ENCODE data around the gene IGSF9. TPM values are rescaled to one million over a fixed set of nuclear protein-coding genes. Genes with fewer than 3 reads are reported as not detected.

IGSF9 gene
- total RNA-seq, 1 donor from 2014 or later: 2.0 TPM

GRCh38 chr1:159991513-159991912, 46.1 kb upstream of the IGSF9 start:
- TF ChIP-seq, protein P1, sequence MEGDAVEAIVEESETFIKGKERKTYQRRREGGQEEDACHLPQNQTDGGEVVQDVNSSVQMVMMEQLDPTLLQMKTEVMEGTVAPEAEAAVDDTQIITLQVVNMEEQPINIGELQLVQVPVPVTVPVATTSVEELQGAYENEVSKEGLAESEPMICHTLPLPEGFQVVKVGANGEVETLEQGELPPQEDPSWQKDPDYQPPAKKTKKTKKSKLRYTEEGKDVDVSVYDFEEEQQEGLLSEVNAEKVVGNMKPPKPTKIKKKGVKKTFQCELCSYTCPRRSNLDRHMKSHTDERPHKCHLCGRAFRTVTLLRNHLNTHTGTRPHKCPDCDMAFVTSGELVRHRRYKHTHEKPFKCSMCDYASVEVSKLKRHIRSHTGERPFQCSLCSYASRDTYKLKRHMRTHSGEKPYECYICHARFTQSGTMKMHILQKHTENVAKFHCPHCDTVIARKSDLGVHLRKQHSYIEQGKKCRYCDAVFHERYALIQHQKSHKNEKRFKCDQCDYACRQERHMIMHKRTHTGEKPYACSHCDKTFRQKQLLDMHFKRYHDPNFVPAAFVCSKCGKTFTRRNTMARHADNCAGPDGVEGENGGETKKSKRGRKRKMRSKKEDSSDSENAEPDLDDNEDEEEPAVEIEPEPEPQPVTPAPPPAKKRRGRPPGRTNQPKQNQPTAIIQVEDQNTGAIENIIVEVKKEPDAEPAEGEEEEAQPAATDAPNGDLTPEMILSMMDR (IDR thresholded peaks at IDR 0.05): no peak
- Histone ChIP-seq H3K4me1 (peaks cover 6% of the 10 kb centered on the region), H3K27me3 (ENCODE audit: low read depth) (no peaks in the 10 kb centered on the region), H3K27ac (no peak overlapping the region), H3K9me3 (no peaks in the 10 kb centered on the region), H3K36me3 (no peaks in the 10 kb centered on the region), H3K4me3 (no peak overlapping the region)
- no peak for DNase-seq
- peak; percentile 79 to 88 for ATAC-seq
- intact Hi-C loops (cut with DNase I): no loop called here

DNA sequence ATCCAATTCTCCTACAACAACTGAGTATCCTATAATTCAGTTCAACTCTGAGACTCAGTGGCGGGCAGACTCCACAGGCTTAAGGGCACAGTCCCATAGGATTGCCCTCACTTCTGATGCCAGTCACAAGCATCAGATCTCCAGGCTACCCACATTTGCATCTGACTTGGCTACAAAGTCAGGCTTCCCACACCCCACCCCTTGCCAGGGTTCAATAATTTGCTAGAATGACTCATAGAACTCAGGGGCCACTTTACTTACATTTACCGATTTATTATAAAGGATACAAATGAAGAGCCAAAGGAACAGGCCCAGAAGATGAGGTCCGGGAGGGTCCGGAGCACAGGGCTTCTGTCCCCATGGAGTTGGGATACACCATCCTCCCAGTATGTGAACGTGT, 44.6 kb upstream of the IGSF9 start:
- no peak for DNase-seq
- Histone ChIP-seq H3K9me3 (no peaks in the 10 kb centered on the region), H3K27ac (no peak overlapping the region), H3K36me3 (no peaks in the 10 kb centered on the region), H3K4me1 (peaks cover 6% of the 10 kb centered on the region), H3K27me3 (ENCODE audit: low read depth) (no peaks in the 10 kb centered on the region), H3K4me3 (no peak overlapping the region)
- TF ChIP-seq, protein P1 (IDR thresholded peaks at IDR 0.05): no peak
- intact Hi-C loops (cut with DNase I): no loop called here
- no peak for ATAC-seq

GRCh38 chr1:159989581-159989980, 44.2 kb upstream of the IGSF9 start:
- DNase-seq (no peak), ATAC-seq (no peak)
- Histone ChIP-seq H3K27me3 (ENCODE audit: low read depth) (no peaks in the 10 kb centered on the region), H3K27ac (no peak overlapping the region), H3K4me3 (no peak overlapping the region), H3K36me3 (no peaks in the 10 kb centered on the region), H3K9me3 (no peaks in the 10 kb centered on the region), H3K4me1 (peaks cover 6% of the 10 kb centered on the region)
- intact Hi-C loops (cut with DNase I): no loop called here
- TF ChIP-seq, protein P1 (IDR thresholded peaks at IDR 0.05): no peak

GRCh38 chr1:159988006-159988405, 42.6 kb upstream of the IGSF9 start:
- H3K9me3 ChIP-seq: no peaks in the 10 kb centered on the region
- no peaks in the 10 kb centered on the region for H3K36me3 ChIP-seq
- H3K27ac ChIP-seq: no peak overlapping the region
- DNase-seq (no peak), ATAC-seq (no peak)
- TF ChIP-seq, protein P1 (IDR thresholded peaks at IDR 0.05): no peak
- H3K27me3 ChIP-seq (ENCODE audit: low read depth): no peaks in the 10 kb centered on the region
- intact Hi-C loops (cut with DNase I): no loop called here
- no peak overlapping the region for H3K4me3 ChIP-seq
- peaks cover 6% of the 10 kb centered on the region for H3K4me1 ChIP-seq

- ATAC-seq (no peak), DNase-seq (no peak)
- H3K27me3 ChIP-seq (ENCODE audit: low read depth): no peaks in the 10 kb centered on the region
- H3K9me3 ChIP-seq: no peaks in the 10 kb centered on the region
- H3K36me3 ChIP-seq: no peaks in the 10 kb centered on the region
- TF ChIP-seq, protein P1 (IDR thresholded peaks at IDR 0.05): no peak
- no peak overlapping the region for H3K27ac ChIP-seq
- intact Hi-C loops (cut with DNase I): no loop called here
- H3K4me3 ChIP-seq: no peak overlapping the region
- peaks cover 6% of the 10 kb centered on the region for H3K4me1 ChIP-seq
Observed at GRCh38 chr1:159987186-159987585, 41.8 kb upstream of the IGSF9 start.

- Histone ChIP-seq H3K4me1 (peaks cover 3% of the 10 kb centered on the region), H3K27me3 (ENCODE audit: low read depth) (no peaks in the 10 kb centered on the region), H3K4me3 (no peak overlapping the region), H3K9me3 (no peaks in the 10 kb centered on the region), H3K27ac (no peak overlapping the region), H3K36me3 (no peaks in the 10 kb centered on the region)
- ATAC-seq: no peak
- DNase-seq: no peak
- TF ChIP-seq, protein P1 (IDR thresholded peaks at IDR 0.05): no peak
- intact Hi-C loops (cut with DNase I): no loop called here
Observed at GRCh38 chr1:159986531-159986930, 41.1 kb upstream of the IGSF9 start.

All from lower lobe of right lung (tissue), 2 donors.